Ureter (tissue), 1 donor: ENCODE measurements around the gene MYO1E. TPM values are rescaled to one million over a fixed set of nuclear protein-coding genes. Genes with fewer than 3 reads are reported as not detected.
A peak's percentile ranks its signal among the peaks of the same experiment; 100 is the strongest.
"Not testable (repeated sequence)": the region's sequence is repeated elsewhere in the genome, so short reads cannot be mapped to it uniquely, and the experiment has no call there.

Experiments
- DNase-seq: peaks from one replicate; pipeline ENCODE4 v3.0.0-alpha.2; 2020; ENCODE audit warnings: low spot score
- total RNA-seq: library from RNA; stranded (reverse); gene quantifications from one replicate; pipeline ENCODE4 v1.2.4, GENCODE V29; 2023
- donor health status: DM: yes; HTN: yes; CAD: no.

The MYO1E gene
- total RNA-seq, 1 donor from 2014 or later, result 121 TPM

DNA sequence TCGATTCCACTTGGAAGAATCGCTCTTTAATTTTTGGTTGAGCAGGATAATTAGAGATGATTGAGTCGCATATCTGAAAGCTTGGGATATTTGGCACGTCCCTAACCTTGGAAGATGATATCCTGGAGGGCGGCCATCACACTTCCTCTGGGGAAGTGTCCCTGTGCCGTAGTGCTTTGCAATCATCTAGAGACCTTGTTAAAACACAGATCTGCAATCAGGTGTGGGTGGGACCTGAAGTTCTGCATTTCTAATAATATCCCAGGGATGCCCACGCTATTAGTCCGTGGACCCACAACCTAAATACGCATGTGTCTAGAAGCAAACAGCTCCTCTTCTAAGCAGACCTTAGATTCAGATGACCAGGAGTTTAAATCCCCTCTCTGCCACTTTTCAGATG, 20.5 kb downstream of the MYO1E start:
- no peak for DNase-seq

DNA sequence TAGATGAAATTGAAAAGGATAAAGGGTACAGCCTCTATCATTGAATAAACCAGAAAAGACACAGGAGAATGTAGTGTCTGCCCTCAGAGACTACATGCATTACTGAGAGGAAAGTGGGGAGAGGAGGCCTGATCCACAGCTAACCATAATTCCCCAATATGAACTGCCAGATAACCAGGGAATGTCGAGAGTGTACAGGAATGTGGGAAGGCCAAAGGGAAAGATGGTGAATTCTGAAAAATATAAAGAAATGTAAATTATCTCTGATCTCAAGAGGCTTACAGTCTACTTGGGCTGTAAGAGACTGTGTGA, 22.3 kb downstream of the MYO1E start:
- no peak for DNase-seq

DNA sequence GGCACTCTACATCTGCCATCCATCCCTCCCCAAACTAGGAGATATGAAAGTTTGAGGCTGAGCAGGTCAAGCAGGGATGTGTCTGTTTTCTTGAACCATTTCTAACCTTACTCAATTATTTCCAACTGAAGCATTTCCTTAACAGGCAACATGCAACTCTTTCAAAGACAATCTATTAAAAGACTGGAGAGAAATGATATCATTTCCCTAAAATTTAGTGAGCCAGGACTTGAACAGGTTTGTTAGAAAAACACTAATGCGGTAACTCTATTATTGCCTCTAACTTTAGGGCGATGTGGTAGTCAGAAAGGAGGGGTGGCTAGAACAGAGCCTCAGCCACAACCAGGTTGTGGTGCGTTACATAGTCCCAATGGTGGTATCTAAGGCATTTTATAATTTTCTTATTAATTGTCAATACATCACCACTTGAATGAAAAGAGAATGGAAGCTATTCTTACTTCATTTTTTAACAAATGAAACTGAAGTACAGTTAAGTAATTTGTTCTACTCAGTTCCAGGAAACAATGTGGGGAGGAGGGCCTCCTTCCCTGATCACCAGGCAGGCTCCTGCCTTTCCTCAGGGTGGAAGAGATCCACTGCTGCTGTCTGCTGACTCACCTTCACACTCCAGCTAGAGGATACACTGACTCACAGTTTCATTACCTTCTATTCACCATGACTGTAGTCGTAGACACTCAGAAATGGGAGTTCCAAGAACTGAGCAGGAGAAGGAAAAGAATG, 22.8 kb downstream of the MYO1E start:
- DNase-seq, result no peak

DNA sequence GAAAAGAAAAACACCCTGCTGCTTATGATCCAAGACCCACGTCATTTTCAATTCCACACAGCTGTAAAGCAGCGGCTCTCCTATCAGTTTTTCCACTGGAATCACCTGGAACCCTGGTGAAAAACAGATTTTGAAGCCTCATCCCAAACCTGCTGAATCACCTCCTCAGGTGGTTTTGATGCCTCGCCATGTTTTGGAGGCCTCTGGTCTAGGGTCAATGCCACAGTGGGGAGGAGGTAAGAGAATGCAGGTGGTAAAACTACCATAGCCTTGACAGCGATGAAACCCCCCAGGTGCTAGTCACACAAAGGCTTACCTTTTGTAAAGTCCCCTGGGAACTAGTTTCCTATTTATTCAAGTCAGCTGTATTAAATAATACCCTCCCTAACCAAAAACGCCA, 24.8 kb downstream of the MYO1E start:
- no peak for DNase-seq

DNA sequence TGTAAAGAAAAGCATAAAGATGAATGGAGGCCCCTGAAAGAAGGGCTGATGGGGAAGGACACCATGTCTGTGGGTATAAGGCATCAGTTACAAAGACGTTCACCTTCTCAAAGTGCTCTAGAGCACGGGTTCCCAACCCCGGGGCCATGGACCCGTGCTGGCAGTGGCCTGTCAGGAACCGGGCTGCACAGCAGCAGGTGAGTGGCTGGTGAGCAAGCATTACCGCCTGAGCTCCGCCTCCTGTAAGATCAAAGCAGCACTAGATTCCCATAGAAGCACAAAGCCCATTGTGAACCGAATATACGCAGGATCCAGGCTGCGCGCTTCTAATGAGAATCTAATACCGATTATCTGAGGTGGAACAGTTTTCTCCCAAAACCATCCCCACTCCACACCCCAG, 25.7 kb downstream of the MYO1E start:
- DNase-seq, result no peak

DNA sequence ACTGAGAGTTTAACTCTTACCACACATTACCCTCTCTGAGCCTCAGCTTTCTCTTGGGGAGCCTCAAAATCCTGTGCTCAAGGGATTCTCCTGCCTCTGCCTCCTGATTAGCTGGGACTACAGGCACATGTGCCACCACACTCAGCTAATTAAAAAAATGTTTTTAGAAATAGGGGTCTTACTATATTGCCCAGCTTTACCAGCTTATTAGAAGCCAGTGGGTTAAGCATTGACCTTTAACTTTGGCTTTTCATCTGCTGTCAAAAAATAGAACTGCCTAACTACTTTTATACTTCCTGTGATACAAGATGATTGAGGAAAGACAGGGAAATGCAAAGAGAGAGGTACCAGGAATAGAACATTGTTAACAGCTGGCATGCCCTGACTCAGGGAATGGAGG, 27.3 kb downstream of the MYO1E start:
- DNase-seq, result no peak

DNA sequence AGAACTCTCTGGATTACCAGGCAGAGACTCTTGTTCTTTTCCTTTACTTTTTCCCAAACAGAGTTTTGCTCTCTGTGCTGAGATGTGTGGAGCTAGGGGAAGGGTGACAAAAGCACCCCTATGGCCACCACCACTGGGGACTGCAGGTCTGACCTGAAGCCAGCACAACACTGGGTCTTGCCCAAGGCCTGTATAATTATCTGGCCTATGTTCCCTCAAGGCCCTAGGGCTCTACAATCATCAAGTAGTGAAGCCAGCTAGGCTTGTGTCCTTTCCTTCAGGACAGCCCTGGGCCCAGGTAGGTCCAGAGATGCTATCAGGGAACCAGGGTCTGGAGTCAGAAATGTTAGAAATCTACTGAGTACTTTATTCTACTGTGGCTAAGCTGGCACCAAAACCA, 28.4 kb downstream of the MYO1E start:
- no peak for DNase-seq

DNA sequence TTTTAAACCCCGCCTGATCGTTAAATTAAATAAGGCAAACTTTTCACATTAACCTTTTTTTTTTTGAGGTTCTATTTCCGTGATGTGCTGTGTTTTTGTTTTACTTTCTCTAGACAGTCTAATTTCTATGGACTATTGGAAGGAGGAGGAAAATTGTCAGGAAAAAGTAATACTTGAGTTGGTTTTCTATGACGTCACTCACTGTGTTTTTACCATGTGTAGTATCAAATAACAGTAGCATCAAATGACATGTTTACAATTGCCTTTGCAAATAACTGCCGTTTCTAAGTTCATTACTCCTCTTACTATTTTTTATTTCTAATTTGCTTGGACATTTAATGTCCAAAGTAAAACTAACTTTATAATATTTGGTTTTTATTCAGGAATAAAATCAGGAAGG, 32.3 kb downstream of the MYO1E start:
- no peak for DNase-seq

DNA sequence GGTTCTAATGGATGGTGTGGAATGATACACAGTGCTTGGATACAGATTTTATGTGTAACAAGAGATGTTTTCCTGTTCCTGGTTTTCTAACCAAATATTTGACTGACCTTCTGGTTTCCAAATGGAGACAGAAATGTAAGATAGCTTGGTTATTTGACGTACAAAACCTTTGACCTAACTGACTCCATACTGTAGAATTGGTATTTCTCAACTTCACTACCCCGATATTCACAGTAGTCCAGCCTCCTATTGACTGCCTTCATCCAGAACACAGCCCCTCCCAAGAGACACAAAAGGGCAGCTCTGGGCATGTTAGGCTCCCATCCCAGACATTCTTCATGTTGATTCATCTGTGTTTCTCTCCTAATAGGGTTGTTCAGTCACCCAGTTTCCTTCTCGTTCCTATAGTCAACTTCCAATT, 33.4 kb downstream of the MYO1E start:
- DNase-seq, result no peak

DNA sequence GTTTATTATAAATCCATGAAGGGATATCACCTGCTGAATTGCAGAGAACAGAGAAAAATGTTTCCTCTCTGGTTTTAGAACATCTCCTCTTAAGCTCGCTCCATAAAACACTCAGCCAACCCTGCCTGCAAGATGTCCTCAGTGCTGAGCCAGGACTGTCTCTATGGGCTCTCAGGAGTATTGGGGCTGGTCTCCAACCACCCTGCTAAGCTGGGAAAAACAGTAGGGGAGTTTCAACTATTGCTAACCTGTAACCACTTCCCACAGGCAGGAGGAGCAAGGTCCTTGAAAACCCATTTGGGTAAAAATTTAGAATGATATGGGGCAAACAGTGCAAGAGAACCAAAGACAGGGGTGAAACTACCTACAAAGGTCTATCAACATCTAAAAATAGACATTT, 34.3 kb downstream of the MYO1E start:
- no peak for DNase-seq

DNA sequence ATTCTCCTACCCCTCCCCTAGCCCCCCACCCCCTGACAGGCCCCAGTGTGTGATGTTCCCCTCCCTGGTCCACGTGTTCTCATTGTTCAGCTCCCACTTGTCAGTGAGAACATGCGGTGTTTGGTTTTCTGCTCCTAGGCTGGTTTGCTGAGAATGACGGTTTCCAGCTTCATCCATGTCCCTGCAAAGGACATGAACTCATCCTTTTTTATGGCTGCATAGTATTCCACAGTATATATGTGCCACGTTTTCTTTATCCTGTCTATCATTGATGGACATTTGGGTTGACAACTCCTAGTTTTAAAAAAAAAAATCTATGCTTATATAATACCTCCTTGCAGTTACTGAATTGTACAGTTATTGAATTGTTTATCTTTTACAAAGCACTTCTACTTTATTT, 35.9 kb downstream of the MYO1E start:
- not testable (repeated sequence) for DNase-seq

DNA sequence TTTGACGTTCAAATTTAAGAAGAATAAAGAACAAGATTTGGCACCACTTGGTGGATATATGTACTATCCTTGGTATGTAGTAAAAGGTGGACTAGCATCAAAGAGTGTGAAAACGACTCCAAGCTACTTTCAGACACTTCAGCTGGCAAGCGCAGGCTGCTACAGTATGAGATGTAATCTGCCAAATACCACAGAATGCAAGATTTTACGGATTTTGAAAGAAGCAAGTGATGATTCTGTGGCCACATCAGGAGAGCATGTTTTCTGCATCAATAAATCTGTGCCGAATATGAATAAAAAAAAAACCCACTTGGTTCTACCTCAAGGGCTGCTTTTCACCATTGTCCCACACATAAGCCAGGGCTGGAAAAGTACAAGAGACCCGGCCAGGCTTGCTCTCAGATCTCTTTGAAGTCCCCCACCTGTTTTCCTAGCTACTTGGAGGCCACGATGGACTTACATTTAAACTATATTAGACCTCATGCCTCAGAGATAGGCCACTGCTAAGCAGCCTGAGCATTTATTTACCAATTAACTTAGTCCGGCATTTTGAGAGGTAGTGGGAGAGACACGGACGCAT, 37.4 kb downstream of the MYO1E start:
- DNase-seq, result no peak

DNA sequence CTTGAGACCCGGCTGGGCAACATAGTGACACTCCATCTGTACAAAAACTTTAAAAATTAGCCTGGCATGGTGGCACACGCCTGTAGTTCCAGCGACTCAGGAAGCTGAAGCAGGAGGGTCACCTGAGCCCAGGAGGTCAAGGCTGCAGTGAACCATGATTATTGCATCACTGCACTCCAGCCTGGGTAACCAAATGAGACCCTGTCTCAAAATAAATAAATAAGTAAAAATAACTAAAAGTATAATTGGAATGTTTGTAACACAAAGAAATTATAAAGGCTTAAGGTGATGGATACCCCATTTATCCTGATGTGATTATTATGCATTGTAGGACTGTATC, 38.6 kb downstream of the MYO1E start:
- DNase-seq, result no peak

DNA sequence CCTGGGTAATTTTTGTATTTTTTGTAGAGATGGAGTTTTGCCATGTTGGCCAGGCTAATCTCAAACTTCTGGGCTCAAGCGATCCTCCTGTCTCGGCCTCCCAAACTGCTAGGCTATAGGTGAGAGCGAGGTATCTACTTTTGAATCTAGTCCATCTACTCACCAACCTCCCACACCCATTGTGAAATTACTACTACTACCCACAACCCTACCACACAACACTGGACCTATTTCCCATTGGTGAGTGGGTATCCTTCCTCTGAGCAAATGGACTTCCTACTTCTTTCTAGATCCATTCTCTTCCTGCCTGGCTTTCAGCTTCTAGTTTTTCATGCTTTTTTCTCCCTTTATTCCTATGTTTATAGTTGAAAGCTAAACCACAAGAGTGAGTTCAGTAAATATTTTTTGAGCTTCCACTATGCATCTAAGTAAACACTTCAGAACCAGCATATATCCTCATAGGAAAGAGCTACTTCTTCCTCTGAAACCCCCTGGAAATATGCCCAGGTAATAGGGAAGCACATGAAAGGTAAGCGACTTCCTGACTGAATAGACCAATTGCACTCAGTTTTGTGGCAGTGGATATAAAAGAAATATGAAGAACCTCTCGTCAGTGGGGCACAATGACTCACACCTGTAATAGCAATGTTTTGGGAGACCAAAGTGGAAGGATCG, 39.1 kb downstream of the MYO1E start:
- no peak for DNase-seq

DNA sequence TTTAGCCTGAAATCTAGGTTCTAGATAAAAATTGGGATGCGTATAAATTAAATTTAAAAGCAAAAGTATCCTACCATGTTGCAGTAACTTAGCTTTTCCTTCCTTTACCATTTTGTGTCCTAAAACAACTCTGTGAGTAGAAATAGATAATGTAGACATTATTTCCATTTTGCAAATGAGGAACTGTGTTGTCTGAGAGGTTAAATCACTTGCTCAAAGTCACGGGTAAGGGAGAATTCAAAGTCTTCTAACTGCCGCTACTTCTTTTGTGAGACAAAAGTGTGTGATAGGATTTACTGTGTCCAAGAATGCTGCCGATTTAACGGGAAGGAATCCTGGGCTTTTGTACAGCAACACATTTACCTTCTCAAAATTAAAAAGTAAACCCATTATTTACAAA, 40.7 kb downstream of the MYO1E start:
- no peak for DNase-seq

DNA sequence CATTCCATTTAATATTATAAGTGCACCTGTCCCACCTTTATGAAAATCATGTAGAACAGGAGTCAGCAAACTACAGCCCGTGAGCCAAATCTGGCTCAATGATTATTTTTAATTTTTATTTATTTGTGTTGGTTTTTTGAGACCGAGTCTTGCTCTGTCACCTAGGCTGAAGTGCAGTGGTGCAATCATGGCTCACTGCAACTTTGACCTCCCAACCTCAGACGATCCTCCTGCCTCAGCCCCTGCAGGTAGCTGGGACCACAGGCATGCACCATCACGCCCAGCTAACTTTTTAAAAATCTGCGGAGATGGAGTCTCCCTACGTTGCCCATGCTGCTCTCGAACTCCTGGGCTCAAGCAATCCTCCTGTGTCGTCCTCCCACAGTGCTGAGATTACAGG, 42.0 kb downstream of the MYO1E start:
- no peak for DNase-seq

DNA sequence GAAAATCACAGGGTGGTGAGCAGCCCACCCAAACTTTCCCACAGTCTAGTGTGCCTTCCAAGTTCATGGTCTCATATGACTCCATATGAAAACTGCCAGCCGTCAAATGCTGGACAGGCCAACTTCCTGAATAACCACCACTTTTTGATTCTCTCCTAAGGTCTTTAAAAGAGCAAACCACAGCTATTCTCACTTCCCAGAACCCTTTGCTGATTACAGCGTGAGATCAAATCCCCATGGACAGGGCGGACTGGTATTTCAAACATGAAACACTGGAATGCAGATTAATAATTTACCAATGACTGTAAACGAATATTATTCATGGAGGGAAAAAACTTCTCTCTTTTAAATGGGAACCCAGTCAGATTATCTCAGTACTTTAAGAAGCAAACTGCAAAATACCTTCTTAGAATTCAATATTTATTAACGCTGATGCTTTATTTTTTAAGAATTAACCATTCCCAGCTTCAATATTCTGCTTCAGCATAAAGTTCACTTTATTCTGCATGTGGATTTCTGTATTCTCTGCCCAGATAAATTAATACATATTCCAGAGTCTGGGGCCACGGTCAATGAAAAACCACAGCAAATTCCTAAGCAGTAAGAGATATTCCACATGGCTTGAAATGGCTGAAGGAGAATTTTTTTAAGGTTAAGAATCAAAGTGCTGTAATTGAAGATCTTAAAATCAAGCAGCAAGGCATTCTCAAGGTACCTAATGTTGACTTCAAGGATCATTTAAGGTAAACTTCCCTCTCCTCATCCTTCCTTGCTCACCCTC, 42.9 kb downstream of the MYO1E start:
- peak; percentile 54 for DNase-seq

DNA sequence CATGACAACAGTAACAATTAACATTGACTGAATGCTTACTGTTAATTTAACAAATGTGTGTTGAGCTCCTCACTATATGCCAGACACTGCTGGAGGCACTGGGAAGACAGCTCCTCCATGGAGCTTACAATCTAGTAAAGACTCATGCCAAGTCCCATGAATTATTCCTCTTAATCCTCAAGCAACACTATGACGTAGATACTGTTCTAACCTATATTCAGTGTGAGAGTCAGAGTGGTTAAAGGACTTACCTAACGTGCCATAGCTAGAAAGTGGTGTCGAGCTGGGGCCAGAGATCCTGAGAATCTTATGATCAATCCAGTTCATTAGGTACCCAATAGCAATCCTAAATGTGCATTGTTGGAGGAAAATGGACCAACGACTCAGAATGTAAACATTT, 43.6 kb downstream of the MYO1E start:
- no peak for DNase-seq

DNA sequence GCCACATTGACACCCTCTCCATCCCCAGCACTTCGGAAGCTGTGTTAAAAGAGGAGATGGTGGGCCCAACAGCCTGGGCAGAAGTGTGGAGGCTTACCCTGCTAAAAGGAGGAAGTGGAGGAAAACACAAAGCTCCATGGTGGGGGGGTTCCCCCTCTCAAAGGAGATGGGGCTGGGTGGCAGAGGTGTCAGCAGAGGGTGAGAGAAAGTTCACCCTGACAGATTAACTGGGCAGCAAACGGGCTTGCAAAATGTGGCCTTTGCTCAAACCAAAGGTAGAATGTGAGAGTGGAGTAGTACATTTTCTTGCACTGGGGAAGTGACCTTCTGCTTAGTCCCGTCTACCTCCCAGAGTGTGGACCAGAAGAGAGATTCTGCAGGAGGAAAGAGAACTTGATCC, 44.7 kb downstream of the MYO1E start:
- no peak for DNase-seq

DNA sequence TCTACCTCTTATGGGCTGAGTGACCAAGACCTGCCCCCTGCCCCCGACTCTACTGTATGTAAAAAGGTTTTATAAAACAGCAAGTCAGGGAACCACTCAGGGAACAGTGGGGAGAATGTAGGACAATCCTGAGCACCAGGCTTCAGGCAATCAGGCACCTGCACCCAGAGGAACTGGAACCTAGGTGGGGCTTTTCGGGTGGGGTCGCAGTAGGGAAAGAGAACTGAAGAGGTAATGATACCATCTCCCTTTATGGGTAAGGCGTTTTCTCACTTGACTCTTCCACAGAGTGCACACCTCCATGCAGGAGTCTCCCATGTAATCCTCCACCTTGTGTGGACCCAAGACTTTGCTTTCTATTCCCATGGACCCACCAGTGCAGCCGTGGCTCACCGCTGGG, 45.8 kb downstream of the MYO1E start:
- no peak for DNase-seq

DNA sequence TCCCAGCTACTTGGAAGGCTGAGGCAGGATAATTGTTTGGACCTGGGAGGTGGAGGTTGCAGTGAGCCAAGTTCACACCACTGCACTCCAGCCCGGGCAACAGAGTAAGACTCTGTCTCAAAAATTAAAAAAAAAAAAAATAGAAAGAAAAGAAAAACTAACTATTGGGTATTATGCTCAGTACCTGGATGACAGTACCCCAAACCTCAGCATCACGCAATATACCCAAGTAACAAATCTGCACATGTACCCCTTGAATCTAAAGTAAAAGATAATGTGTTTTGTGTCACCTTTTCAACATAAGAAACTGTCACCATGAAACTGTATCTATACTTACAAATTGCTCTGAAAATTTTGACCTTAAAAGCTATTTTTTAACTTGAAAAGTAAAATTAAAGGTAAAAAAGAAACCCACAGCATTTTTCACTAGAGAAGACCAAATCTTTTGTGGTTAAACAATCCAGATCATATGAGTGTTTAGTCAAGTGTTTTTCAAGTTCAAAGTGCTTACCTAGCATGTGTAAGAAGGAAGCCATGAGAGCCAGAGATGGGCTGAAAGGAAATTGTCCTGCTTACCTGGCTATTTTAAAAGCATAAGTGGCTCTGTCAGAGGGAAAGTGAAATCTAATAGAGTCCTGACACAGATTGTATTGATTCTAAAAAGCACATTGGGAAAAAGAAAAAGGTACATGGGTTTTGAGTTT, 50.5 kb downstream of the MYO1E start:
- no peak for DNase-seq

DNA sequence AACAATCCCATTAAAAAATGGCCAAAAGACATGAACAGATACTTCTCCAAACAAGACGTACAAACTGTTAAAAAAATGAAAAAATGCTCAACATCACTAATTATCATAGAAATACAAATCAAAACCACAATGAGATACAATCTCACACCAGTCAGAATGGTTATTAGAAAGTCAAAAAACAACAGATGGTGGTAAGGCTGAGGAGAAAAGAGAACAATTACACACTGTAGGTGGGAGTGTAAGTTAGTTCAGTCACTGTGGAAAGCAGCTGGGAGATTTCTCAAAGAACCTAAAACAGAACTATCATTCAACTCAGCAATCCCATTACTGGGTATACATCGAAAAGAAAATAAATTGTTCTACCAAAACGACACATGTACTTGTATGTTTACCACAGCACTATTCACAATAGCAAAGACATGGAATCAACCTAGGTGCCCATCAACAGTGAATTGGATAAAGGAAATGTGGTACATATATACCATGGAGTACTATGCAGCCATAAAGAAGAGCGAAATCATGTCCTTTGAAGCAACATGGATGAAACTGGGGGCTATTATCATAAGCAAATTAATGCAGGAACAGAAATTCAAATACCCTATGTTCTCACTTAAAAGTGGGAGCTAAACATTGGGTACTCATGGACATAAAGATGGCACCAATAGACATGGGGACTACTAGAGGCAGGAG, 51.5 kb downstream of the MYO1E start:
- DNase-seq, result no peak
